Fibroblast of peridontal ligament (primary cell): ENCODE measurements around the gene C6orf136.

Source experiments
- DNase-seq: peaks from one replicate; pipeline ENCODE4 v3.0.0-alpha.2; 2010; ENCODE audit errors: extremely low read depth

Gene C6orf136

GRCh38 chr6:30615219-30615957 is 31.5 kb upstream of the C6orf136 start:
- peak; percentile 91 for DNase-seq

GRCh38 chr6:30615958-30616810 is 30.7 kb upstream of the C6orf136 start:
- DNase-seq = peak; percentile 48

GRCh38 chr6:30616811-30617564 is 29.9 kb upstream of the C6orf136 start, which contains the start of gene PPP1R10:
TSS of gene PPP1R10 (minus strand) at chr6:30617243. CDS start at chr6:30609944, 7,299 bp downstream.
- DNase-seq = peak; percentile 100

GRCh38 chr6:30617565-30618269 is 29.2 kb upstream of the C6orf136 start, which contains the start of gene MRPS18B:
TSS of gene MRPS18B (plus strand) at chr6:30617840. CDS start at chr6:30617866, 26 bp downstream.
- DNase-seq = peak; percentile 99

- peak; percentile 41 for DNase-seq
These were observed 28.6 kb upstream of the C6orf136 start for GRCh38 chr6:30618270-30618797.

- DNase-seq = no peak
These were observed 27.4 kb upstream of the C6orf136 start for GRCh38 chr6:30619561-30619960.

GRCh38 chr6:30625511-30625910 is 21.4 kb upstream of the C6orf136 start:
- no peak for DNase-seq

- DNase-seq = peak; percentile 63
These were observed 20.2 kb upstream of the C6orf136 start, which contains the start of gene ATAT1 for GRCh38 chr6:30626484-30627366. TSS of gene ATAT1 (plus strand) at chr6:30626874.

GRCh38 chr6:30635834-30636233 is 11.1 kb upstream of the C6orf136 start:
- no peak for DNase-seq

- DNase-seq = no peak
These were observed 6.5 kb upstream of the C6orf136 start for GRCh38 chr6:30640481-30640880.

- DNase-seq = no peak
These were observed 5.9 kb upstream of the C6orf136 start for GRCh38 chr6:30641048-30641447.

- no peak for DNase-seq
These were observed 3.3 kb upstream of the C6orf136 start for GRCh38 chr6:30643656-30644055.

GRCh38 chr6:30644769-30645168 is 2.2 kb upstream of the C6orf136 start:
- no peak for DNase-seq

GRCh38 chr6:30645989-30646388 is 944 bp upstream of the C6orf136 start:
- no peak for DNase-seq

- peak; percentile 19 for DNase-seq
These were observed 546 bp downstream of the C6orf136 start for GRCh38 chr6:30647242-30648116.

- no peak for DNase-seq
These were observed 4.2 kb downstream of the C6orf136 start for GRCh38 chr6:30651143-30651542.

- no peak for DNase-seq
These were observed 8.1 kb downstream of the C6orf136 start for GRCh38 chr6:30654798-30655742.

- DNase-seq = no peak
These were observed 8.8 kb downstream of the C6orf136 start for GRCh38 chr6:30655743-30656094.
